Measurements from ENCODE around the gene EPB41L4A. TPM values are rescaled to one million over a fixed set of nuclear protein-coding genes. Genes with fewer than 3 reads are reported as not detected.

Gene EPB41L4A
- total and polyA plus RNA-seq, 2 donors (not counting 1 experiment from before 2014, with no cell fraction given): 0.23 to 0.50 TPM

- Histone ChIP-seq H3K4me2 (ENCODE audit: extremely low read depth, insufficient read depth, low read length) (no peak overlapping the region), H2AFZ (ENCODE audit: low read length) (no peak overlapping the region), H4K20me1 (ENCODE audit: control insufficient read depth, extremely low read depth, insufficient read depth, low read length) (no peaks in the 10 kb centered on the region), H3K27me3 (ENCODE audit: control insufficient read depth, insufficient read depth, low read length) (no peaks in the 10 kb centered on the region), H3K4me1 (ENCODE audit: control insufficient read depth, extremely low read depth, insufficient read depth, low read length) (no peaks in the 10 kb centered on the region), H3K36me3 (ENCODE audit: control insufficient read depth, insufficient read depth, low read length) (no peaks in the 10 kb centered on the region), H3K27ac (ENCODE audit: insufficient read depth, low read length) (no peak overlapping the region), H3K79me2 (ENCODE audit: control insufficient read depth, insufficient read depth, low read length) (no peaks in the 10 kb centered on the region), H3K9ac (ENCODE audit: insufficient read depth, low read length) (no peak overlapping the region), H3K4me3 (replicated peaks in 1 of 4; ENCODE audit: control extremely low read depth in 1 of 4, insufficient read depth in 1 of 4, low read depth in 3 of 4, low read length in 4 of 4) (no peak overlapping the region), H3K9me3 (ENCODE audit: control insufficient read depth, insufficient read depth, low read depth, low read length) (no peaks in the 10 kb centered on the region)
- TF ChIP-seq CTCF (conservative IDR thresholded peaks at IDR 0.05 in 1 of 2, IDR thresholded peaks at IDR 0.05 in 1 of 2; ENCODE audit: low read depth in 1 of 2, low read length in 2 of 2): no peak
- TF ChIP-seq EZH2 (IDR thresholded peaks at IDR 0.05; ENCODE audit: low read length, missing control alignments): no peak
- no peak for DNase-seq (ENCODE audit: low read depth in 2 of 2)
Measured at GRCh38 chr5:112323166-112323565, 95.9 kb downstream of the EPB41L4A start.

GRCh38 chr5:112320408-112320807 is 98.7 kb downstream of the EPB41L4A start:
- no peak overlapping the region for H3K9ac ChIP-seq (ENCODE audit: insufficient read depth, low read length)
- no peak overlapping the region for H2AFZ ChIP-seq (ENCODE audit: low read length)
- H3K4me2 ChIP-seq (ENCODE audit: extremely low read depth, insufficient read depth, low read length): no peak overlapping the region
- no peaks in the 10 kb centered on the region for H4K20me1 ChIP-seq (ENCODE audit: control insufficient read depth, extremely low read depth, insufficient read depth, low read length)
- TF ChIP-seq CTCF (conservative IDR thresholded peaks at IDR 0.05 in 1 of 2, IDR thresholded peaks at IDR 0.05 in 1 of 2; ENCODE audit: low read depth in 1 of 2, low read length in 2 of 2) (no peak), EZH2 (IDR thresholded peaks at IDR 0.05; ENCODE audit: low read length, missing control alignments) (no peak)
- DNase-seq (ENCODE audit: low read depth in 2 of 2): no peak
- H3K36me3 ChIP-seq (ENCODE audit: control insufficient read depth, insufficient read depth, low read length): no peaks in the 10 kb centered on the region
- no peaks in the 10 kb centered on the region for H3K27me3 ChIP-seq (ENCODE audit: control insufficient read depth, insufficient read depth, low read length)
- no peak overlapping the region for H3K4me3 ChIP-seq (replicated peaks in 1 of 4; ENCODE audit: control extremely low read depth in 1 of 4, insufficient read depth in 1 of 4, low read depth in 3 of 4, low read length in 4 of 4)
- no peaks in the 10 kb centered on the region for H3K4me1 ChIP-seq (ENCODE audit: control insufficient read depth, extremely low read depth, insufficient read depth, low read length)
- H3K79me2 ChIP-seq (ENCODE audit: control insufficient read depth, insufficient read depth, low read length): no peaks in the 10 kb centered on the region
- H3K27ac ChIP-seq (ENCODE audit: insufficient read depth, low read length): no peak overlapping the region
- no peaks in the 10 kb centered on the region for H3K9me3 ChIP-seq (ENCODE audit: control insufficient read depth, insufficient read depth, low read depth, low read length)

GRCh38 chr5:112318346-112318745 is 100.7 kb downstream of the EPB41L4A start:
- TF ChIP-seq EZH2 (IDR thresholded peaks at IDR 0.05; ENCODE audit: low read length, missing control alignments) (no peak), CTCF (conservative IDR thresholded peaks at IDR 0.05 in 1 of 2, IDR thresholded peaks at IDR 0.05 in 1 of 2; ENCODE audit: low read depth in 1 of 2, low read length in 2 of 2) (no peak)
- Histone ChIP-seq H3K9ac (ENCODE audit: insufficient read depth, low read length) (no peak overlapping the region), H3K4me2 (ENCODE audit: extremely low read depth, insufficient read depth, low read length) (no peak overlapping the region), H3K4me1 (ENCODE audit: control insufficient read depth, extremely low read depth, insufficient read depth, low read length) (no peaks in the 10 kb centered on the region), H3K36me3 (ENCODE audit: control insufficient read depth, insufficient read depth, low read length) (no peaks in the 10 kb centered on the region), H3K4me3 (replicated peaks in 1 of 4; ENCODE audit: control extremely low read depth in 1 of 4, insufficient read depth in 1 of 4, low read depth in 3 of 4, low read length in 4 of 4) (no peak overlapping the region), H3K27me3 (ENCODE audit: control insufficient read depth, insufficient read depth, low read length) (no peaks in the 10 kb centered on the region), H3K27ac (ENCODE audit: insufficient read depth, low read length) (no peak overlapping the region), H4K20me1 (ENCODE audit: control insufficient read depth, extremely low read depth, insufficient read depth, low read length) (no peaks in the 10 kb centered on the region), H3K79me2 (ENCODE audit: control insufficient read depth, insufficient read depth, low read length) (no peaks in the 10 kb centered on the region), H2AFZ (ENCODE audit: low read length) (no peak overlapping the region), H3K9me3 (ENCODE audit: control insufficient read depth, insufficient read depth, low read depth, low read length) (no peaks in the 10 kb centered on the region)
- no peak for DNase-seq (ENCODE audit: low read depth in 2 of 2)

All from fibroblast of lung (primary cell).